ENCODE measurements around the gene NFIB. TPM values are rescaled to one million over a fixed set of nuclear protein-coding genes. Genes with fewer than 3 reads are reported as not detected.

NFIB gene
- total RNA-seq, 1 donor from 2014 or later: 0.30 TPM

DNA sequence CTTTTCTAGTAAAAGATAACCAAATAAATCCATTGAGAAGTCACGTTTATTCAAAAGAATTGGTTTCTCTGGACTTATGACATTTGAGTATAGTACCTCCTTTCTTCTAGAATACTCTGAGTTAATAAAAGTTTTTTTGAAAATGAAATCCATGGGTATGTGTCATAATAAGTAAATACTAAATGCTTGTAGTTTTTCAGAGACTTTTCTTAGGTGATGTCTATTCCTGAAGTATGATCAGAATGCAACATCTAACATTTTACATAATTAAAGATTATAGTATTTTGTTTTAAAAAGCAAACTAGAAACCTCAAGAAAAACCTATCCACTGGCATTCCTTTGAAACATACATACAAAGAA is 63.2 kb downstream of the NFIB start:
- Mint-ChIP-seq H3K27me3 (ENCODE audit: insufficient read depth, low read depth) (peaks cover 3% of the 10 kb centered on the region), H3K36me3 (peaks cover 4% of the 10 kb centered on the region), H3K4me3 (no peak overlapping the region), H3K27ac (no peak overlapping the region), H3K4me1 (peaks cover 10% of the 10 kb centered on the region), H3K9me3 (no peaks in the 10 kb centered on the region)
- no peak overlapping the region for H3K4me3 ChIP-seq
- H4K20me1 ChIP-seq (ENCODE audit: low read depth): no peaks in the 10 kb centered on the region
- DNase-seq (ENCODE audit: low spot score): no peak
- H3K36me3 ChIP-seq: no peaks in the 10 kb centered on the region
- no peaks in the 10 kb centered on the region for H3K79me2 ChIP-seq (ENCODE audit: low read depth)
- H3K4me2 ChIP-seq: no peak overlapping the region
- no peaks in the 10 kb centered on the region for H3K9me3 ChIP-seq (ENCODE audit: low read depth)
- no peak overlapping the region for H3K27ac ChIP-seq
- TF ChIP-seq EZH2phosphoT487 (IDR thresholded peaks at IDR 0.05) (no peak), EZH2 (IDR thresholded peaks at IDR 0.05) (no peak)
- TF ChIP-seq, protein P1, sequence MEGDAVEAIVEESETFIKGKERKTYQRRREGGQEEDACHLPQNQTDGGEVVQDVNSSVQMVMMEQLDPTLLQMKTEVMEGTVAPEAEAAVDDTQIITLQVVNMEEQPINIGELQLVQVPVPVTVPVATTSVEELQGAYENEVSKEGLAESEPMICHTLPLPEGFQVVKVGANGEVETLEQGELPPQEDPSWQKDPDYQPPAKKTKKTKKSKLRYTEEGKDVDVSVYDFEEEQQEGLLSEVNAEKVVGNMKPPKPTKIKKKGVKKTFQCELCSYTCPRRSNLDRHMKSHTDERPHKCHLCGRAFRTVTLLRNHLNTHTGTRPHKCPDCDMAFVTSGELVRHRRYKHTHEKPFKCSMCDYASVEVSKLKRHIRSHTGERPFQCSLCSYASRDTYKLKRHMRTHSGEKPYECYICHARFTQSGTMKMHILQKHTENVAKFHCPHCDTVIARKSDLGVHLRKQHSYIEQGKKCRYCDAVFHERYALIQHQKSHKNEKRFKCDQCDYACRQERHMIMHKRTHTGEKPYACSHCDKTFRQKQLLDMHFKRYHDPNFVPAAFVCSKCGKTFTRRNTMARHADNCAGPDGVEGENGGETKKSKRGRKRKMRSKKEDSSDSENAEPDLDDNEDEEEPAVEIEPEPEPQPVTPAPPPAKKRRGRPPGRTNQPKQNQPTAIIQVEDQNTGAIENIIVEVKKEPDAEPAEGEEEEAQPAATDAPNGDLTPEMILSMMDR (IDR thresholded peaks at IDR 0.05): no peak
- H3K9ac ChIP-seq: no peak overlapping the region
- H3K4me1 ChIP-seq: peaks cover 8% of the 10 kb centered on the region
- H3K27me3 ChIP-seq: no peaks in the 10 kb centered on the region
- H2AFZ ChIP-seq (replicated peaks): no peak overlapping the region
- H3F3A ChIP-seq (ENCODE audit: low read depth): no peaks in the 10 kb centered on the region

GRCh38 chr9:14249527-14249926 is 64.4 kb downstream of the NFIB start:
- H3K79me2 ChIP-seq (ENCODE audit: low read depth): no peaks in the 10 kb centered on the region
- no peak overlapping the region for H3K4me2 ChIP-seq
- H3K9me3 Mint-ChIP-seq: no peaks in the 10 kb centered on the region
- no peak overlapping the region for H3K27ac Mint-ChIP-seq
- no peak overlapping the region for H2AFZ ChIP-seq (replicated peaks)
- peaks cover 8% of the 10 kb centered on the region for H3K4me1 ChIP-seq
- no peak overlapping the region for H3K4me3 Mint-ChIP-seq
- H3K36me3 ChIP-seq: no peaks in the 10 kb centered on the region
- no peak overlapping the region for H3K9ac ChIP-seq
- peaks cover 4% of the 10 kb centered on the region for H3K36me3 Mint-ChIP-seq
- no peaks in the 10 kb centered on the region for H3K9me3 ChIP-seq (ENCODE audit: low read depth)
- no peaks in the 10 kb centered on the region for H3K27me3 ChIP-seq
- no peaks in the 10 kb centered on the region for H3F3A ChIP-seq (ENCODE audit: low read depth)
- DNase-seq (ENCODE audit: low spot score): no peak
- TF ChIP-seq EZH2 (IDR thresholded peaks at IDR 0.05) (no peak), EZH2phosphoT487 (IDR thresholded peaks at IDR 0.05) (no peak)
- TF ChIP-seq, protein P1 (IDR thresholded peaks at IDR 0.05): no peak
- H4K20me1 ChIP-seq (ENCODE audit: low read depth): no peaks in the 10 kb centered on the region
- peaks cover 10% of the 10 kb centered on the region for H3K4me1 Mint-ChIP-seq
- H3K27me3 Mint-ChIP-seq (ENCODE audit: insufficient read depth, low read depth): peaks cover 3% of the 10 kb centered on the region
- H3K4me3 ChIP-seq: no peak overlapping the region
- H3K27ac ChIP-seq: no peak overlapping the region

- Histone ChIP-seq H3K79me2 (ENCODE audit: low read depth) (no peaks in the 10 kb centered on the region), H3K27me3 (no peaks in the 10 kb centered on the region), H3K4me2 (no peak overlapping the region), H3F3A (ENCODE audit: low read depth) (no peaks in the 10 kb centered on the region), H4K20me1 (ENCODE audit: low read depth) (no peaks in the 10 kb centered on the region), H3K9ac (no peak overlapping the region), H3K4me3 (no peak overlapping the region), H3K4me1 (peaks cover 8% of the 10 kb centered on the region), H3K27ac (no peak overlapping the region), H2AFZ (replicated peaks) (no peak overlapping the region), H3K36me3 (no peaks in the 10 kb centered on the region), H3K9me3 (ENCODE audit: low read depth) (no peaks in the 10 kb centered on the region)
- no peak for TF ChIP-seq EZH2phosphoT487 (IDR thresholded peaks at IDR 0.05)
- TF ChIP-seq EZH2 (IDR thresholded peaks at IDR 0.05): no peak
- TF ChIP-seq, protein P1 (IDR thresholded peaks at IDR 0.05): no peak
- no peak for DNase-seq (ENCODE audit: low spot score)
- Mint-ChIP-seq H3K4me1 (peaks cover 13% of the 10 kb centered on the region), H3K36me3 (no peaks in the 10 kb centered on the region), H3K4me3 (no peak overlapping the region), H3K27me3 (ENCODE audit: insufficient read depth, low read depth) (peaks cover 2% of the 10 kb centered on the region), H3K27ac (no peak overlapping the region), H3K9me3 (no peaks in the 10 kb centered on the region)
Measured at GRCh38 chr9:14248149-14248548, 65.8 kb downstream of the NFIB start.
